Esophagus squamous epithelium (tissue), 4 donors: ENCODE data around the gene PSMA7.

Experiments
- CTCF ChIP-seq, 6 experiments: fragments of 450-650 bp in 4 of 6; fragments of 200-600 bp in 2 of 6; sonication (generic) in 2 of 6; IDR thresholded peaks; one replicate each; pipeline ENCODE4 v1.5.1; 2016 to 2019; ENCODE audit warnings: antibody characterized with exemption in 6 of 6, mild to moderate bottlenecking in 4 of 6, moderate library complexity in 4 of 6
- POLR2A ChIP-seq, 4 donors: fragments of 450-650 bp; IDR thresholded peaks; one replicate each; pipeline ENCODE4 v1.6.1; 2017; ENCODE audit warnings: antibody characterized with exemption in 4 of 4, mild to moderate bottlenecking in 4 of 4, moderate library complexity in 3 of 4

- TF ChIP-seq CTCF (IDR thresholded peaks at IDR 0.05) (no peak), POLR2A (IDR thresholded peaks at IDR 0.05) (no peak)
These were observed 17.1 kb upstream of the PSMA7 start for GRCh38 chr20:62160253-62160652.
